Measurements from ENCODE around the gene SYNPR.
A peak's percentile ranks its signal among the peaks of the same experiment; 100 is the strongest.

Gene SYNPR

GRCh38 chr3:63385629-63386028, 107.5 kb downstream of the SYNPR start:
- no peak for DNase-seq (ENCODE audit: low read depth)

- DNase-seq (ENCODE audit: low read depth) = no peak
These were observed 108.5 kb downstream of the SYNPR start for GRCh38 chr3:63386568-63386967.

GRCh38 chr3:63387568-63387967, 109.5 kb downstream of the SYNPR start:
- no peak for DNase-seq (ENCODE audit: low read depth)

GRCh38 chr3:63390710-63391230, 112.7 kb downstream of the SYNPR start:
- DNase-seq (ENCODE audit: low read depth) = no peak

- no peak for DNase-seq (ENCODE audit: low read depth)
These were observed 117.9 kb downstream of the SYNPR start for GRCh38 chr3:63395960-63396359.

GRCh38 chr3:63400246-63400860, 122.2 kb downstream of the SYNPR start:
- DNase-seq (ENCODE audit: low read depth) = peak; percentile 3

- no peak for DNase-seq (ENCODE audit: low read depth)
These were observed 127.8 kb downstream of the SYNPR start for GRCh38 chr3:63405882-63406281.

- no peak for DNase-seq (ENCODE audit: low read depth)
These were observed 135.4 kb downstream of the SYNPR start for GRCh38 chr3:63413523-63413922.

- DNase-seq (ENCODE audit: low read depth) = no peak
These were observed 136.5 kb downstream of the SYNPR start for GRCh38 chr3:63414607-63415006.

GRCh38 chr3:63429905-63430304, 151.8 kb downstream of the SYNPR start:
- DNase-seq (ENCODE audit: low read depth) = no peak

- DNase-seq (ENCODE audit: low read depth) = no peak
These were observed 152.8 kb downstream of the SYNPR start for GRCh38 chr3:63430875-63431274.

GRCh38 chr3:63437858-63438257, 159.8 kb downstream of the SYNPR start:
- no peak for DNase-seq (ENCODE audit: low read depth)

GRCh38 chr3:63438826-63439371, 160.8 kb downstream of the SYNPR start:
- DNase-seq (ENCODE audit: low read depth) = no peak

GRCh38 chr3:63441262-63441661, 163.2 kb downstream of the SYNPR start:
- DNase-seq (ENCODE audit: low read depth) = no peak

GRCh38 chr3:63442918-63443317, 164.8 kb downstream of the SYNPR start:
- DNase-seq (ENCODE audit: low read depth) = no peak

- DNase-seq (ENCODE audit: low read depth) = no peak
These were observed 171.9 kb downstream of the SYNPR start for GRCh38 chr3:63450023-63450422.

- no peak for DNase-seq (ENCODE audit: low read depth)
These were observed 172.7 kb downstream of the SYNPR start for GRCh38 chr3:63450634-63451363.

- no peak for DNase-seq (ENCODE audit: low read depth)
These were observed 178.8 kb downstream of the SYNPR start for GRCh38 chr3:63456901-63457300.

- DNase-seq (ENCODE audit: low read depth) = no peak
These were observed 180.3 kb downstream of the SYNPR start for GRCh38 chr3:63458405-63458804.

- no peak for DNase-seq (ENCODE audit: low read depth)
These were observed 184.6 kb downstream of the SYNPR start for GRCh38 chr3:63462732-63463131.

- DNase-seq (ENCODE audit: low read depth) = no peak
These were observed 189.3 kb downstream of the SYNPR start for GRCh38 chr3:63467392-63467791.

- DNase-seq (ENCODE audit: low read depth) = no peak
These were observed 192.6 kb downstream of the SYNPR start for GRCh38 chr3:63470745-63471144.

- DNase-seq (ENCODE audit: low read depth) = no peak
These were observed 193.7 kb downstream of the SYNPR start for GRCh38 chr3:63471781-63472180.

Data from fibroblast of gingiva (primary cell).